IPS DF 6.9 (cell line): ENCODE data around the gene TMEM52B.

Experiments
- DNase-seq: peaks from one replicate; pipeline ENCODE4 v3.0.0-alpha.2; 2013; ENCODE audit warnings: low read depth, low spot score
- H3K27ac ChIP-seq: one replicate; pipeline ENCODE4 v1.5.1; 2013; ENCODE audit warnings: low read length, control low read depth
- H3K27me3 ChIP-seq: 2 replicates; pipeline ENCODE4 v1.6.1; 2013; ENCODE audit warnings: mild to moderate bottlenecking, low read length; ENCODE audit not compliant: control insufficient read depth, insufficient read depth
- H3K36me3 ChIP-seq: 2 replicates; pipeline ENCODE4 v1.6.1; 2013; ENCODE audit warnings: low read length; ENCODE audit not compliant: control insufficient read depth, insufficient read depth
- H3K4me1 ChIP-seq: 2 replicates; pipeline ENCODE4 v1.6.1; 2013; ENCODE audit warnings: low read length; ENCODE audit not compliant: control insufficient read depth, insufficient read depth
- H3K4me3 ChIP-seq: 2 replicates; pipeline ENCODE4 v1.5.1; 2013; ENCODE audit warnings: mild to moderate bottlenecking, low read length
- H3K9me3 ChIP-seq: 2 replicates; pipeline ENCODE4 v1.6.1; 2013; ENCODE audit warnings: low read length, inconsistent platforms; ENCODE audit not compliant: control insufficient read depth, insufficient read depth
- WGBS: extraction: QIAGEN DNeasy Blood & Tissue Kit; methylation state at CpG from one replicate; pipeline ENCODE4 v1.1.7; 2013; ENCODE audit warnings: mixed read lengths, missing lambda C conversion rate; ENCODE audit not compliant: insufficient read length, insufficient coverage; 5-methylcytosine and 5-hydroxymethylcytosine counted together

TMEM52B gene

DNA sequence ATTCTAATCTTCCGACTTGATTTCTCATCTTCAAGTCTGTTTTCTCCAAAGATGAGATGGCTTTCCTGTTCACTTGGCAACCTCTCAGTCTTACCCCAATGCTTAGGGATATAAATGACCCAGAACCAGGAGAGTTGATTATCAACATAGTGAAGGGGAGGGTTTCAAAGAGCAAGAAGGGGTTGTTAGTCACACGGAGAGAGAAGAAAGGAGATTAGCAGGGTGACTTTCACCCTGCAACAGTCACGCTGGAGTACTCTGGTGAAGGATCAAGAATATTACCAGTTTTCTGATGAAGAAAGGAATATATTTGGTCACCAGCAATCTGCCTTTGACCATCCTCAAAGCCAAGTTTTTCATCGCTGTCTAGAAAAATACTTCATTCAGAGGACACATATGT is at the start of gene TMEM52B:
Gene TMEM52B, plus strand, starts transcription at position 212 of the 400 bp plus-strand sequence. CDS start 543 bp downstream, outside the sequence.
- Histone ChIP-seq H3K9me3 (no peaks in the 10 kb centered on the region), H3K36me3 (no peaks in the 10 kb centered on the region), H3K4me3 (no peak within 1 kb of the TSS), H3K4me1 (no peaks in the 10 kb centered on the region), H3K27ac (no peak within 1 kb of the TSS), H3K27me3 (no peaks in the 10 kb centered on the region)
- WGBS: no CpG with 5 or more reads among the region's 4 CpGs
- DNase-seq: no peak

DNA sequence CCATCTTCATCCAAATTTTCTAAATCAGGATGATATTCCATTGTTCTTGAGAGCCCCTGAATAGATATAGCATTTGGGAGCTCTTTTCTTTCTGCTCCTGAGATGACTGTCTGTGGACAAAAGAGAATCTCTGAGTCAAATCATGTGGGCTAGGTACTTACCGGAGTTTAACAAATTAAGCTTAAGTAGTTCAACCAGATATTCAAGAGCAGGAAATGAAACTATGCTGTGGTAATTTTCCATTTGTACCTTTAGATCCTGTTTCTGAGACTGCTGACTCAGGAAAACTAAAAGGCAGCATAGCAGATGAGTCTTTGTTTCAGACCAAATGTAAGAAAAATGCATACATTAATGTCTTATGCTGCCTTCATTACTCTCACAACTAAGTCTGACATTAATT is 48.8 kb upstream of the TMEM52B start, which contains the start of gene CLEC7A:
Gene CLEC7A, minus strand, starts transcription at position 158 of the 400 bp plus-strand sequence. Its CDS starts 117 bp downstream, at position 41.
- Histone ChIP-seq H3K4me1 (peaks cover 1% of the 10 kb centered on the region; the same call in 1 of the 2 replicates), H3K27ac (no peak within 1 kb of the TSS), H3K36me3 (no peaks in the 10 kb centered on the region), H3K4me3 (no peak within 1 kb of the TSS), H3K27me3 (no peaks in the 10 kb centered on the region), H3K9me3 (no peaks in the 10 kb centered on the region)
- no CpG with 5 or more reads among the region's 1 CpG for WGBS
- no peak for DNase-seq

DNA sequence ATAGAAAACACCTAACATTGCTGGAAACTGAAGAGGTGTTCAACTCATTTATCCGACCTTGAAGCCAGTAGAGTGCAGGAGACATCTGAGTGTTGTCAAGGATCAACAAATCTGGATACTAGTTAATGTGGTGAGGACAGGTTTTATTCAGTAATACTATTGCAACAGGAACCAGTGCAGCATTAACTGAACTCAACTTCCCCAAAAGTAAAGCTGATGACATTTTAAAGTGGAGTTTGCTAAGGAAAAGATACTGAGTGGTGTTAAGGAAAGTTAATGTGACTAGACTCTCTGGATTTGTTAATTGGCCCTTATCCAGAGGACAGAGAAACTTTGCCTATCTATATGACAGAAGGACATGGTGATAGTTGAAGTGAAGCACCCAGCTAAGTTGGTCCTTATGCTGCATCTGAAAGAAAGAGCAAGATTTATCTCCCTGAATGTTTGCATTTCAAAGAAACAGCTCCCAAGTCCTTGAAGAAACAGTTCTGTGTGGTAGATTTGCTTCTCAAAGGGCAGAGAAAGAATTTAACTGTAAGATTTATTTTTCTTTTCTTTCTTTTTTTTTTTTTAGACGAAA is 47.6 kb upstream of the TMEM52B start:
- Histone ChIP-seq H3K4me1 (peaks cover 1% of the 10 kb centered on the region; the same call in 1 of the 2 replicates), H3K36me3 (no peaks in the 10 kb centered on the region), H3K9me3 (no peaks in the 10 kb centered on the region), H3K27ac (no peak overlapping the region), H3K27me3 (no peaks in the 10 kb centered on the region), H3K4me3 (no peak overlapping the region)
- DNase-seq: no peak
- WGBS: no CpG with 5 or more reads among the region's 2 CpGs

- H3K9me3 ChIP-seq: no peaks in the 10 kb centered on the region
- WGBS: no CpG with 5 or more reads among the region's 6 CpGs
- no peak overlapping the region for H3K27ac ChIP-seq
- H3K36me3 ChIP-seq: no peaks in the 10 kb centered on the region
- no peak overlapping the region for H3K4me3 ChIP-seq
- H3K27me3 ChIP-seq: no peaks in the 10 kb centered on the region
- H3K4me1 ChIP-seq: peaks cover 1% of the 10 kb centered on the region; the same call in 1 of the 2 replicates
- DNase-seq: no peak
Observed at GRCh38 chr12:10132850-10133370, 45.9 kb upstream of the TMEM52B start.

- Histone ChIP-seq H3K36me3 (no peaks in the 10 kb centered on the region), H3K4me1 (peaks cover 1% of the 10 kb centered on the region; the same call in 1 of the 2 replicates), H3K27me3 (no peaks in the 10 kb centered on the region), H3K9me3 (no peaks in the 10 kb centered on the region), H3K4me3 (no peak overlapping the region), H3K27ac (no peak overlapping the region)
- no peak for DNase-seq
- WGBS: no CpG with 5 or more reads among the region's 4 CpGs
Observed at GRCh38 chr12:10135126-10135525, 43.7 kb upstream of the TMEM52B start.

GRCh38 chr12:10136637-10137205 is 42.1 kb upstream of the TMEM52B start:
- Histone ChIP-seq H3K9me3 (no peaks in the 10 kb centered on the region), H3K36me3 (no peaks in the 10 kb centered on the region), H3K4me3 (no peak overlapping the region), H3K4me1 (0 out of 2 replicates have a peak, but pooled peaks cover 1% of the 10 kb centered on the region), H3K27ac (no peak overlapping the region), H3K27me3 (no peaks in the 10 kb centered on the region)
- DNase-seq: no peak
- WGBS: no CpG with 5 or more reads among the region's 13 CpGs

- Histone ChIP-seq H3K9me3 (no peaks in the 10 kb centered on the region), H3K4me3 (no peak overlapping the region), H3K27me3 (no peaks in the 10 kb centered on the region), H3K4me1 (no peaks in the 10 kb centered on the region), H3K27ac (no peak overlapping the region), H3K36me3 (no peaks in the 10 kb centered on the region)
- no peak for DNase-seq
- no CpG with 5 or more reads among the region's 2 CpGs for WGBS
Observed at GRCh38 chr12:10140001-10140400, 38.8 kb upstream of the TMEM52B start.

- Histone ChIP-seq H3K27ac (no peak overlapping the region), H3K9me3 (no peaks in the 10 kb centered on the region), H3K4me1 (no peaks in the 10 kb centered on the region), H3K27me3 (no peaks in the 10 kb centered on the region), H3K36me3 (no peaks in the 10 kb centered on the region), H3K4me3 (no peak overlapping the region)
- DNase-seq: no peak
- no CpG with 5 or more reads among the region's 1 CpG for WGBS
Observed at GRCh38 chr12:10142976-10143589, 35.7 kb upstream of the TMEM52B start.

GRCh38 chr12:10147714-10148403 is 31.0 kb upstream of the TMEM52B start:
- Histone ChIP-seq H3K27me3 (no peaks in the 10 kb centered on the region), H3K27ac (no peak overlapping the region), H3K9me3 (no peaks in the 10 kb centered on the region), H3K4me3 (no peak overlapping the region), H3K36me3 (no peaks in the 10 kb centered on the region), H3K4me1 (no peaks in the 10 kb centered on the region)
- DNase-seq: no peak
- WGBS: no CpG with 5 or more reads among the region's 5 CpGs

DNA sequence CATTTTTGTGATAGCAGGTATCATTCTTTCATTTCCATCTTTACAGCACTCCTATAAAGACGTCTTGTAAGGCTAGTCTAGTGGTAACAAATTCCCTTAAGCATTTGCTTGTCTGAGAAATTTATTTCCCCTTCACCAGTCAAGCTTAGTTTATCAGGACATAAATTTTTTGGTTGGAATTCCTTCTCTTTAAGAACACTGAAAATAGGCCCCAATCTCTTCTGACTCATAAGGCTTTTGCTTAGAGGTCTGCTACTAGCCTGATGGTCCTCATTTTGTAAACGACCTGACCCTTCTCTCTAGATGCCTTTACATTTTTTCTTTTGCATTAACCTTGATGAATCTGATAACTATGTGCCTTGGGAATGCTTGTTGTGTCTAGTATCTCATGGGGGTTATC is 27.2 kb upstream of the TMEM52B start:
- H3K27me3 ChIP-seq: no peaks in the 10 kb centered on the region
- H3K27ac ChIP-seq: no peak overlapping the region
- H3K4me1 ChIP-seq: no peaks in the 10 kb centered on the region
- H3K9me3 ChIP-seq: no peaks in the 10 kb centered on the region
- no peaks in the 10 kb centered on the region for H3K36me3 ChIP-seq
- no CpG with 5 or more reads among the region's 2 CpGs for WGBS
- no peak overlapping the region for H3K4me3 ChIP-seq
- DNase-seq: no peak
